ENCODE measurements around the gene URAD. TPM values are rescaled to one million over a fixed set of nuclear protein-coding genes. Genes with fewer than 3 reads are reported as not detected.

URAD gene
- polyA plus RNA-seq, 2 of the 4 experiments (the other 2 are of a cell fraction): not detected

GRCh38 chr13:28002886-28003698 lies 14.6 kb upstream of the URAD start:
- WGBS (ENCODE audit: missing lambda C conversion rate): 59% methylated on average over 6 of the region's 6 CpGs
- TF ChIP-seq HES2 (IDR thresholded peaks at IDR 0.05): no peak
- TF ChIP-seq FOSL2 (IDR thresholded peaks at IDR 0.05): no peak
- TF ChIP-seq FOSL2 (CRISPR knock-in tag; IDR thresholded peaks at IDR 0.05): no peak
- TF ChIP-seq EP300 (IDR thresholded peaks at IDR 0.05): no peak
- TF ChIP-seq JUN (IDR thresholded peaks at IDR 0.05): no peak
- no peak for TF ChIP-seq RNF2 (IDR thresholded peaks at IDR 0.05; ENCODE audit: borderline replicate concordance, low read depth)
- no peak for TF ChIP-seq TP53 (CRISPR knock-in tag; IDR thresholded peaks at IDR 0.05)
- TF ChIP-seq HDAC2 (IDR thresholded peaks at IDR 0.05): no peak
- TF ChIP-seq BCL3 (IDR thresholded peaks at IDR 0.05): no peak
- TF ChIP-seq RFX5 (IDR thresholded peaks at IDR 0.05): no peak
- no peak for TF ChIP-seq CEBPB (IDR thresholded peaks at IDR 0.05)
- TF ChIP-seq ZC3H11A (IDR thresholded peaks at IDR 0.05): no peak
- Histone ChIP-seq H3K4me1 (no peaks in the 10 kb centered on the region), H3K4me2 (no peak overlapping the region), H3K9me3 (no peaks in the 10 kb centered on the region), H3K4me3 (no peak overlapping the region), H3K27ac (no peak overlapping the region)
- no peak for DNase-seq (ENCODE audit: low read depth in 1 of 2, low spot score in 1 of 2)
- CTCF ChIA-PET: interaction anchor here (0.8 to 1.2 kb wide), 2 partner anchors 9 to 14 kb away, joined by 3 read pairs; partner anchors contain the start of gene URAD
- ATAC-seq: no peak
- POLR2A ChIA-PET: no interaction called here
- FAIRE-seq: no peak

GRCh38 chr13:28001837-28002473 lies 13.5 kb upstream of the URAD start:
- no peak for ATAC-seq
- H3K27ac ChIP-seq: no peak overlapping the region
- CTCF ChIA-PET: interaction anchor here (0.5 to 2.3 kb wide), 3 partner anchors 17 to 640 kb away, joined by 3 to 9 read pairs (median 6); no protein-coding TSS in a partner anchor
- 65% methylated on average over 6 of the region's 20 CpGs for WGBS (ENCODE audit: missing lambda C conversion rate)
- H3K4me2 ChIP-seq: no peak overlapping the region
- FAIRE-seq: no peak
- DNase-seq (ENCODE audit: low read depth in 1 of 2, low spot score in 1 of 2): no peak
- TF ChIP-seq MYC (IDR thresholded peaks at IDR 0.05; ENCODE audit: borderline replicate concordance, low read length) (no peak), USF2 (IDR thresholded peaks at IDR 0.05) (no peak), MAX (IDR thresholded peaks at IDR 0.05) (no peak), SREBF2 (IDR thresholded peaks at IDR 0.05) (no peak), EHMT2 (IDR thresholded peaks at IDR 0.05; ENCODE audit: low read depth) (no peak), ZSCAN20 (CRISPR knock-in tag; IDR thresholded peaks at IDR 0.05) (no peak), CTCF (IDR thresholded peaks at IDR 0.05) (no peak), NFE2L2 (conservative IDR thresholded peaks at IDR 0.05; ENCODE audit: low read length) (no peak), JUN (IDR thresholded peaks at IDR 0.05) (no peak), POLR2A (IDR thresholded peaks at IDR 0.05; ENCODE audit: low read length) (no peak), JUNB (IDR thresholded peaks at IDR 0.05) (no peak), FOSL2 (IDR thresholded peaks at IDR 0.05) (no peak), FOSL2 (CRISPR knock-in tag; IDR thresholded peaks at IDR 0.05) (no peak), HES2 (IDR thresholded peaks at IDR 0.05) (no peak), NR3C1 (IDR thresholded peaks at IDR 0.05) (no peak), RAD21 (conservative IDR thresholded peaks at IDR 0.05 in 1 of 2, IDR thresholded peaks at IDR 0.05 in 1 of 2) (no peak), ZFP36 (IDR thresholded peaks at IDR 0.05; ENCODE audit: borderline replicate concordance, partially characterized antibody) (no peak), EHF (CRISPR knock-in tag; IDR thresholded peaks at IDR 0.05) (no peak)
- H3K4me1 ChIP-seq: no peaks in the 10 kb centered on the region
- no peaks in the 10 kb centered on the region for H3K9me3 ChIP-seq
- POLR2A ChIA-PET: no interaction called here
- H3K4me3 ChIP-seq: no peak overlapping the region
